Erythroblast (primary cell): ENCODE results near the gene LONP1.

ENCODE experiments used
- GATA1 ChIP-seq: IDR thresholded peaks from 2 replicates; pipeline ENCODE4 v1.6.1; 2011; ENCODE audit warnings: low read depth, mild to moderate bottlenecking, control low read depth, low read length, moderate library complexity
- POLR2A ChIP-seq: IDR thresholded peaks from 2 replicates; pipeline ENCODE4 v1.6.1; 2011; ENCODE audit warnings: mild to moderate bottlenecking, low read length

DNA sequence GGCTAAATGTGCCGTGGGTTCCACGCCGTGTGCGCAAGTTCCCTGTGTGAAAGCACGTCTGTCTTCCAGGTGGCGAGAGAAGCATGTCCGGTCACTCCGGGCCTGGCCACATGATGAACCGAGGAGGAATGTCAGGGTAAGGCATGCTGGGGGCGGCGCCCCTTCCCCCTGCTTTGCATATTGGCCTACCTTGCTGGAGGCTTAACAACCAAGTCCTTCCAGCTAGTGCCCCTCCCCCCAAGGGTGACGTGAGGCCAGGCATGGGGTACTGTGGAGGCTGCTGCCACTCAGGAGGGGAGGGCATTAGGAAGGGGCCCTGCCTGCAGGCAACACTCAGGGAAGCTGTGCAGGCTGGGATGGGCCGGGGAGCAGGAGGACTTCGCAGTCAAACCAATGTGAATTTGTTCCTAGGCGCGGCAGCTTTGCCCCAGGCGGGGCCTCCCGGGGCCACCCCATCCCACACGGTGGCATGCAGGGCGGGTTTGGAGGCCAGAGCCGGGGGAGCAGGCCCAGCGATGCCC is 52.1 kb downstream of the LONP1 start:
- TF ChIP-seq POLR2A (no peak), GATA1 (no peak)
